Sigmoid colon (tissue), 4 donors: ENCODE results near the gene WNT16.

Source experiments
- EP300 ChIP-seq, 4 donors: sonication (generic); formaldehyde crosslinking; IDR thresholded peaks; one replicate each; pipeline ENCODE4 v1.6.1; 2017; ENCODE audit warnings: antibody characterized with exemption in 4 of 4
- TF ChIP-seq, protein P1 (sequence below), 4 experiments: fragments of 450-650 bp in 3 of 4; fragments of 200-600 bp in 1 of 4; IDR thresholded peaks; one replicate each; pipeline ENCODE4 v1.5.1; 2016 to 2019; ENCODE audit warnings: antibody characterized with exemption in 4 of 4, mild to moderate bottlenecking in 3 of 4, moderate library complexity in 2 of 4

DNA sequence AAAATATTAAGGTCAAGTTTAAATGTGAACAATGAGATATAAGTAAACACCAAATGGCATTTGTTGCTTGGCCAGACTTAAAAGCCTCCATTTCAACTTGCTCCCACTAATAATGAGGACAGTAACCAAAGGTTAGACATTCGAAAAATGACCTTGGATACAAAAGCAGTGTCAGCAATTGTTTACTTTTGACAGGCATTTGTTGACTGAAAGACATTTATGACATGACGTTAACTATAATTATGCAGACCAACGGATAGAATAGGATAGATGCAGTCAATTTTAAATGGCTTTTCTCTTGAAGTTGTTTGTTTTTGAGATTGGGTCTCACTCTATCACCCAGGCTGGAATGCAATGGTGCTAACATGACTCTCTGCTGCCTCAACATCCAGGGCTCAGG lies 6.3 kb upstream of the WNT16 start:
- TF ChIP-seq, protein P1, sequence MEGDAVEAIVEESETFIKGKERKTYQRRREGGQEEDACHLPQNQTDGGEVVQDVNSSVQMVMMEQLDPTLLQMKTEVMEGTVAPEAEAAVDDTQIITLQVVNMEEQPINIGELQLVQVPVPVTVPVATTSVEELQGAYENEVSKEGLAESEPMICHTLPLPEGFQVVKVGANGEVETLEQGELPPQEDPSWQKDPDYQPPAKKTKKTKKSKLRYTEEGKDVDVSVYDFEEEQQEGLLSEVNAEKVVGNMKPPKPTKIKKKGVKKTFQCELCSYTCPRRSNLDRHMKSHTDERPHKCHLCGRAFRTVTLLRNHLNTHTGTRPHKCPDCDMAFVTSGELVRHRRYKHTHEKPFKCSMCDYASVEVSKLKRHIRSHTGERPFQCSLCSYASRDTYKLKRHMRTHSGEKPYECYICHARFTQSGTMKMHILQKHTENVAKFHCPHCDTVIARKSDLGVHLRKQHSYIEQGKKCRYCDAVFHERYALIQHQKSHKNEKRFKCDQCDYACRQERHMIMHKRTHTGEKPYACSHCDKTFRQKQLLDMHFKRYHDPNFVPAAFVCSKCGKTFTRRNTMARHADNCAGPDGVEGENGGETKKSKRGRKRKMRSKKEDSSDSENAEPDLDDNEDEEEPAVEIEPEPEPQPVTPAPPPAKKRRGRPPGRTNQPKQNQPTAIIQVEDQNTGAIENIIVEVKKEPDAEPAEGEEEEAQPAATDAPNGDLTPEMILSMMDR (IDR thresholded peaks at IDR 0.05) = no peak
- no peak for TF ChIP-seq EP300 (IDR thresholded peaks at IDR 0.05)
